ENCODE results near the gene OR12D1.

Gene OR12D1

DNA sequence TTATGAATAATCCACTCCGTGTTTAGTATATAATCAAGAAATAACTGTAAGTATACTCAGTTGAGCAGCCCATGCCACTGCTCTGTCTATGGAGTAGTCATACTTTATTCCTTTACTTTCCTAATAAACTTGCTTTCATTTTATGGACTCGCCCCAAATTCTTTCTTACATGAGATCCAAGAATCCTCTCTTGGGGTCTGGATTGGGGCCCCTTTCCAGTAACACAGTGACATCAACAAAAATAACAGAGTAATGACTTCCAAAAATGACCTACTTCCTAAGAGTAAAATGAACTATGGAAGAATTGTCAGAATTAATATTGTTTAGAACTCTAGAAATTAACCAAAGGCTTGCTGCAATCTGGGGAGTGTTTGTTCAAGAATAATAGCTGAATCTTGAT lies 51.1 kb downstream of the OR12D1 start:
- DNase-seq = no peak

DNA sequence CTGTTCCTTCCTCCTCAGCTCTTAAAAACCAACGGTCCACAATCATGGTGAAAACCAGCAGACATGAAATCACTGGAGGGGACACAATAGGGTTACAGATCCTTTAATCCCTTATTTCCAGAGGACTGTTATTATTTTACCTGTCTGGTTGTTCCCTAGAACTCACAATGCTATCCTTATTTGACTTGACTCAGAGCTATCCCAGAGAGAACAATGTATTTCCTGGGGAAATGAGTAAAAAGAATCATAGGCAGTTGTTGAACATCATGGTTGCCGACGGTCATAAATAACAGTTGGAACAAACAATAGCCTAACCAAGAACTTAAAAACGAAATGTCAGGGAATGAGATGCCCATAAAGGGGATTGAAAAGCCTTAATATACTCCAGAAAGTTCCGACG lies 51.5 kb downstream of the OR12D1 start:
- DNase-seq = no peak

All from effector CD8-positive, alpha-beta T cell (primary cell).